ENCODE measurements around the gene MSANTD2.

Gene MSANTD2

DNA sequence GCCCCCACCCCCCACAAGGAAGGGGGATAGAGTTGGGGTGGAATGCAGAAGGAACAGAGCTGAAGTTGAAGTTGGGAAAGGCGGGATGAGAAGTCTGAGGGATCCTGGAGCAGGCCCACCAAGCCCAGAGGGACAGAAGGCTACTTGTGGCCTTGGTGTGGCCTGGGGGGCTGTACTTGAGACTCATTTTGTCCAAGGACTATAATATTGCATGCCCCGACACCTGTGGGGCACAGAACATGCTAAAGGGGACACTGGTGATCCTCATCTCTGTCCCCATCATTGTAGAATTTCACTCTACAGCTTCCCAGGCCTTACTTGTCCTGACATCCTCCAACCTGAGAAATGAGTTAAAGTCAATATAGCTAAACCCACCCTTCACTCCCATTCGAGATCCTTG lies 39.4 kb downstream of the MSANTD2 start:
- Histone ChIP-seq H3K27me3 (ENCODE audit: insufficient read depth, low read length) (peaks cover 13% of the 10 kb centered on the region; the same call in 1 of the 2 replicates), H3K27ac (ENCODE audit: low read depth, low read length) (no peak overlapping the region), H3K79me2 (ENCODE audit: control insufficient read depth, insufficient read depth, low read length, unreplicated experiment) (no peaks in the 10 kb centered on the region), H2AFZ (ENCODE audit: low read length, unreplicated experiment) (no peak overlapping the region), H3K36me3 (ENCODE audit: insufficient read depth, low read length) (no peaks in the 10 kb centered on the region), H3K4me1 (ENCODE audit: control insufficient read depth, insufficient read depth, low read length, unreplicated experiment) (no peaks in the 10 kb centered on the region), H3K4me3 (ENCODE audit: low read depth, low read length) (no peak overlapping the region)

DNA sequence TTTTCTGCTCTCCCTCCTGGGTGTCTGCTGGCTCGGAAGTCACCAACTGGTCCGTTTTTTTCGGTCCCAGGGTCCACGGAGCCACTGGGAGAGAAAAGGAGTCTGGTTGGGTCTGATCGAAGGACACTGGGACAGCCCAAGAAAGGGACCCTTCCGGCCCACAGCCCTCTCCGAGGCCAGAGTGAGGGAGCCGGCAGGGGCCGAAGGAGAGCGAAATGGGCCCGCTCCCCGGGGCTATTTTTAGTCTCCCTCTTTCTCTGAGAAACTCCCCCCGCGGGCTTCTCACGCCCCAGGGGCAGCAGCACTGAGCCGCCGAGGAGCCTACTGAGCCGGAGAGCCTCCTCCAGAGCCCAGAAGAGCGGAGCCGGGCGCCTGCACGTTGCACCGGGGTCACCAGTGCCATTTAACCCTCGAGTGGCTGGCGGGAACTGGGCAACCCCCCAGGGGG lies 40.0 kb downstream of the MSANTD2 start:
- no peaks in the 10 kb centered on the region for H3K36me3 ChIP-seq (ENCODE audit: insufficient read depth, low read length)
- no peak overlapping the region for H3K4me3 ChIP-seq (ENCODE audit: low read depth, low read length)
- H3K79me2 ChIP-seq (ENCODE audit: control insufficient read depth, insufficient read depth, low read length, unreplicated experiment) = no peaks in the 10 kb centered on the region
- H3K27me3 ChIP-seq (ENCODE audit: insufficient read depth, low read length) = peaks cover 13% of the 10 kb centered on the region; the same call in 1 of the 2 replicates
- H2AFZ ChIP-seq (ENCODE audit: low read length, unreplicated experiment) = no peak overlapping the region
- H3K27ac ChIP-seq (ENCODE audit: low read depth, low read length) = no peak overlapping the region
- no peaks in the 10 kb centered on the region for H3K4me1 ChIP-seq (ENCODE audit: control insufficient read depth, insufficient read depth, low read length, unreplicated experiment)

DNA sequence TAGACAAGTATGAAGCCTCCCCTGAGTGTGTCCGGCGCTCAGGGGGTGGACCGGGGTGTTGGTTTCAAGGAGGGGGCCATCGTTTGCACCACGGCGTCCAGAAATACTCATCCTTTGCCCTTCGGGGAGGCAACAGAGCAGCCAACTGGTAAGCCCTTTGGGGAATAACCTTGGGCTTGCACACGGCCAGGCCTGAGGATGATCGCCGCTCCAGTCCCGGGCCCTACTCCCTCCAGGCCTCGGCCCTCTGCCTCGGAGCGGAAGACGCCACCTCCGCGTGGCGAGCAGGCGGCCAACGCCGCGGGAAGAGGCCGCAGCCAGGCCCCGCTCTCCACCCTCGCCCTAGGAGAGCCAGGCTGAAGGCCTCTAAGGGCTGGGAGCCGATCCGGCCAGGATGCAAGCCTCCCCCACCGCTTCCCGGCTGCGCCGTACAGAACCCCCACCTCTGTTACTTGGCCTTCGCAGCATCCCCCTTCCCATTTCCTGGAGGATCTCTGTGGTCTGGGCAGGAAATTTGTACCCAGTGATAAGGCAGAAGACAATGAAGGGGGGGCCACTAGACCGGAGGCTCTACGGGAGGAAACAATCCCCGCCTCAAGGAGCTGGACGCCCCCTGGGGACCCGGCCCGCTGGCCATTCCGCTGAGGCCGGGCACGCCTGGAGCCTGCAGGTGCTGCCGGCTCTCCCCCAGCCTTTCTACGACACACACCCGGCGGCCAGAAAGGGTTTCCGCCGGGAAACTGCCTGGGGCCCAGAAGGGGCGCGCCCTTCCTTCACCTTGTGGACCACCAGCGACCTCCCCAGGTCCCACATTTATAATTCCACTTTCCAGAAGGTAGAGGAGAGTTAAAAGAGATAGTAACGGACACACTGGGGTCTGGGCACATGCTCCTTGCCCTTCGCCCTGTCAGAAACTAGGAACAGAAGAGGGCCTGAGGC lies 40.7 kb downstream of the MSANTD2 start:
- peaks cover 5% of the 10 kb centered on the region for H3K4me1 ChIP-seq (ENCODE audit: control insufficient read depth, insufficient read depth, low read length, unreplicated experiment)
- peaks cover 13% of the 10 kb centered on the region; the same call in 1 of the 2 replicates for H3K27me3 ChIP-seq (ENCODE audit: insufficient read depth, low read length)
- H3K36me3 ChIP-seq (ENCODE audit: insufficient read depth, low read length) = no peaks in the 10 kb centered on the region
- H3K27ac ChIP-seq (ENCODE audit: low read depth, low read length) = no peak overlapping the region
- H2AFZ ChIP-seq (ENCODE audit: low read length, unreplicated experiment) = no peak overlapping the region
- no peaks in the 10 kb centered on the region for H3K79me2 ChIP-seq (ENCODE audit: control insufficient read depth, insufficient read depth, low read length, unreplicated experiment)
- H3K4me3 ChIP-seq (ENCODE audit: low read depth, low read length) = peak overlapping the region; percentile 61

DNA sequence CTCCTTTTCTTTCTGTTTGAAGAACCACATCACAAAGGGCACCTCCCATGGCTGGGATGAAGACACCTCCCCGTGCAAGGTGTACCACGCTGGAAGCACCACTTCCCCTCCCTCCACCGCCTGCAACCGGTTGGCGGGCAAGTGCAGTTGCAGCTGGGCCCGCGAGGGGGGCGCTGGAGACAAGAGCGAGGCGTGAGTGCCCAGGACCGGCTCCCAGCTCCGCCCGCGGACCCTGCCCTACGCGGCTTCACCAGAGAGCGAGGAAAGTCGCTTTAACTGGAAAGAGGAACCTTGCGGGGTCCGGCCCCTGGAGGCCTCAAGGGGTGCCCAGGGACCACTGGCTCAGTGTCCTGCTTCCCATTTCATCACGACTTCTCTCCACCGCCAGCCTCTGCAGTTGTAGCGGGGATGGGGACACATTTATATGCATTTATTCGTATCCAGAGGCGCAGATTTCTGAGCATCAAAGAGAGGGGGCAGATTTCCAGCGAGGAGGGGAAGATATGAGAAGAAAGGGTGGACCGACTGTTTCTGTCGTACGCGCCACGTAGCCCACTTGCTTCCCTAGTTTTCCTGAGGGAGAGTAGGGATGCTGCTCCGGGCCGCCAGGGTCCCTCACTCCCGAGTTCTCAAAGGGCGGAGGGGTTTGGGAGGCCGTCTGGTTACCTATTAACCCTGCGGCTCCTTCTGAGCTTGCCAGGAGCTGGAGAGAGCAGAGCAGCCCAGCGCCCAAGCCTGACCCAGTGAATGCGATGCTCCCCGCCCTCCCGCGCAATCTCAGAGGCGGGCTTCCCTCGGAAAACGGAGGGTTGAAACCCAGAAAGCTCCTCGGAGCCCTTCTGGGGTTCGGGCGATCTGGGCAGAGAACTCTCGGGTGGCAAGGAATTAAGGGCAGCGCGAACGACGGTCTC lies 41.6 kb downstream of the MSANTD2 start:
- H3K4me3 ChIP-seq (ENCODE audit: low read depth, low read length) = peak overlapping the region; percentile 61
- peaks cover 15% of the 10 kb centered on the region for H3K4me1 ChIP-seq (ENCODE audit: control insufficient read depth, insufficient read depth, low read length, unreplicated experiment)
- no peak overlapping the region for H3K27ac ChIP-seq (ENCODE audit: low read depth, low read length)
- peaks cover 13% of the 10 kb centered on the region; the same call in 1 of the 2 replicates for H3K27me3 ChIP-seq (ENCODE audit: insufficient read depth, low read length)
- peak overlapping the region; percentile 66 for H2AFZ ChIP-seq (ENCODE audit: low read length, unreplicated experiment)
- no peaks in the 10 kb centered on the region for H3K79me2 ChIP-seq (ENCODE audit: control insufficient read depth, insufficient read depth, low read length, unreplicated experiment)
- no peaks in the 10 kb centered on the region for H3K36me3 ChIP-seq (ENCODE audit: insufficient read depth, low read length)

DNA sequence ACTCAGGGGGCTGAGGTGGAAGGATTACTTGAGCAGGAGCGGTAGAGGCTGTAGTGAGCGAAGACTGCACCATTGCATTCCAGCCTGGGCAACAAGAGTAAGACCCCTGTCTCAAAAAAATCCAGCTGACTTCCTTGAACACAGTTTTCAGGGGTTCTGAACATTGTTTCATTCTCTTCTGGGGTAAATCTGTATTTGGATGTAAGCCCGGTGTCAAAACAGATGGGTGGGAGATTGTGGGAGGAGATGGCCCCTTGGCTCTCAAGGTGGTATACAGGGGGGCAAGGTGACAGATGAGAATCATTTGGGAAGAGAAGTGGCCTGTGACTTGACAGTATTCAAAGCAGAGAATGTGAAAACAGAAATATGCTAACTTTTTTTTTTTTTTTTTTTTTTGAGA lies 42.9 kb downstream of the MSANTD2 start:
- peaks cover 10% of the 10 kb centered on the region; the same call in 1 of the 2 replicates for H3K27me3 ChIP-seq (ENCODE audit: insufficient read depth, low read length)
- H3K4me1 ChIP-seq (ENCODE audit: control insufficient read depth, insufficient read depth, low read length, unreplicated experiment) = peaks cover 18% of the 10 kb centered on the region
- no peak overlapping the region for H3K27ac ChIP-seq (ENCODE audit: low read depth, low read length)
- no peak overlapping the region for H2AFZ ChIP-seq (ENCODE audit: low read length, unreplicated experiment)
- H3K36me3 ChIP-seq (ENCODE audit: insufficient read depth, low read length) = no peaks in the 10 kb centered on the region
- no peak overlapping the region for H3K4me3 ChIP-seq (ENCODE audit: low read depth, low read length)
- no peaks in the 10 kb centered on the region for H3K79me2 ChIP-seq (ENCODE audit: control insufficient read depth, insufficient read depth, low read length, unreplicated experiment)

DNA sequence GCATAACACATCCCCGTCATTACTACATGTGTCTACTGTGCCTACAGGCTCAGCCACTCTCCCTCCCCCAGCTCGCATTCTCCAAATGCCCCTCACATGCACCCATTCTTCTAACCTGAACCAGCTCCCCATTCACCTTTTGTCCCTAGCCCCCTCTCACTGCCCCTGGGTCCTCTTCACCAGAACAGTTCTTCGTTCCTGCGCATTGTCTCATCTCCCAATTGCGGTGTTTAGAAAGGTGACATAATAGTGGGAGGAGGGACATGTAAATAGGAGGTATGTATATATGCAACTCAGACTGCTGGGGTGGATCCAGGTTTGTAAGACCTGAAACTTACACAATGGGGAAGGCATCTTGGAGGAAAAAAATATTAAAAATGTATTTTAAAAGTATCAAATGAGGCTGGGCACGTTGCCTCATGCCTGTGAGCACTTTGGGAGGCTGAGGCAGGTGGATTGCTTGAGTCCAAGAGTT lies 43.4 kb downstream of the MSANTD2 start:
- Histone ChIP-seq H3K27me3 (ENCODE audit: insufficient read depth, low read length) (peaks cover 6% of the 10 kb centered on the region; the same call in 1 of the 2 replicates), H3K27ac (ENCODE audit: low read depth, low read length) (no peak overlapping the region), H2AFZ (ENCODE audit: low read length, unreplicated experiment) (no peak overlapping the region), H3K4me3 (ENCODE audit: low read depth, low read length) (no peak overlapping the region), H3K79me2 (ENCODE audit: control insufficient read depth, insufficient read depth, low read length, unreplicated experiment) (no peaks in the 10 kb centered on the region), H3K36me3 (ENCODE audit: insufficient read depth, low read length) (no peaks in the 10 kb centered on the region), H3K4me1 (ENCODE audit: control insufficient read depth, insufficient read depth, low read length, unreplicated experiment) (peaks cover 18% of the 10 kb centered on the region)

DNA sequence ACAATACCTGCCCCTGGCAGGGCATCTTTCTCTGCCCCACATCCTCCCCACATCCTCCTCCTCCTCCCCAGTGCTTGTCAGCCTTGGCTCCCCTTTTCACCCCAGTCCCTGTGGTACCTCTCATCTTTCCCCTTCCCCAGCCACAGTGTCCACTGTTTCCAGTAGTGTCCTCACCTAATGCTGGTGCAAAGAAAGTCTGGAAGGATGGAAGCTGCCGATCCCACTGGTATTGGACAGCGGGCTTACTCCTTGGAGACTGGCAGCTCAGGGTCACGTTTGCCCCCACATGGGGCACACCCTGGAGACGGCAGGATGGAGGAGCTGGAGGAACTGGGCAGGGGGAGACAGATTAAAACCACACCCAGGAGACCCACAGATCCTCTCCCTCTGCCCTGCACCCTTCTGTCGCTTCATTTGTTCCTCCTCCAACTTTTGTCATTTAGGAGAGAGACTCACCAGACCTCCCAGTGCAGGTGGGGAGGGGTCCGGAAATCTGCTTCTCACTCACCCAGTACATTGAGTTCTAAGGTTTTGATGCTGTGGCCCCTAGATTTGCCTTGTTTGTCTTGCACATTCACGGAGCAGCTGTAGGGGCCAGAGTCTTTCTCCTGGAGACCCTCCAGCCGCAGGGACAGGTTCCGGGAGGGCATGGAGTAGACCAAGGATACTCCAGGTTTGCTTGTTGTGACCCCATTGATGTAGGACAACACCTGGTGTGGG lies 44.0 kb downstream of the MSANTD2 start:
- Histone ChIP-seq H3K36me3 (ENCODE audit: insufficient read depth, low read length) (no peaks in the 10 kb centered on the region), H2AFZ (ENCODE audit: low read length, unreplicated experiment) (no peak overlapping the region), H3K27ac (ENCODE audit: low read depth, low read length) (no peak overlapping the region), H3K27me3 (ENCODE audit: insufficient read depth, low read length) (0 out of 2 replicates have a peak, but pooled peaks cover 4% of the 10 kb centered on the region), H3K4me3 (ENCODE audit: low read depth, low read length) (no peak overlapping the region), H3K4me1 (ENCODE audit: control insufficient read depth, insufficient read depth, low read length, unreplicated experiment) (peaks cover 18% of the 10 kb centered on the region), H3K79me2 (ENCODE audit: control insufficient read depth, insufficient read depth, low read length, unreplicated experiment) (no peaks in the 10 kb centered on the region)

DNA sequence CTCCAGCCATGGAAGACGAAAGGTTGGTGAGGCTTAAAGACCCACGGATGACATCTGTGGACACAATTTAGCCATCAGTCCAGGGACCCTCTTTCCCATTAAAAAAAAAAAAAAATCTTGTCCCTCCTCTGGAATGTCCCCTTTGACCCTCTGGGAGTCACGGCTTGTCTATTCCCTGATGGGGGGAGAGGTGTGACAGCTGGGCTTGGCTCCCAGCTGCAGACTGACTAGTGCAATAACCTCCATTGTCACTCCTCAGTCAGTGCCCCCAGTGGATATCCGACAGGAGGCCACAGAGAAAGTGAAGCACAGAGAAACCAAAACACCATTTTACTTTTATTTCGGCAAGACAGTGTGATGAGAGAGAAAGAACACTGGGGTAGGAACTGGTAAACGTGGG lies 45.5 kb downstream of the MSANTD2 start:
- Histone ChIP-seq H3K79me2 (ENCODE audit: control insufficient read depth, insufficient read depth, low read length, unreplicated experiment) (no peaks in the 10 kb centered on the region), H3K27ac (ENCODE audit: low read depth, low read length) (no peak overlapping the region), H3K36me3 (ENCODE audit: insufficient read depth, low read length) (no peaks in the 10 kb centered on the region), H2AFZ (ENCODE audit: low read length, unreplicated experiment) (no peak overlapping the region), H3K4me3 (ENCODE audit: low read depth, low read length) (no peak overlapping the region), H3K4me1 (ENCODE audit: control insufficient read depth, insufficient read depth, low read length, unreplicated experiment) (peaks cover 18% of the 10 kb centered on the region), H3K27me3 (ENCODE audit: insufficient read depth, low read length) (0 out of 2 replicates have a peak, but pooled peaks cover 2% of the 10 kb centered on the region)

DNA sequence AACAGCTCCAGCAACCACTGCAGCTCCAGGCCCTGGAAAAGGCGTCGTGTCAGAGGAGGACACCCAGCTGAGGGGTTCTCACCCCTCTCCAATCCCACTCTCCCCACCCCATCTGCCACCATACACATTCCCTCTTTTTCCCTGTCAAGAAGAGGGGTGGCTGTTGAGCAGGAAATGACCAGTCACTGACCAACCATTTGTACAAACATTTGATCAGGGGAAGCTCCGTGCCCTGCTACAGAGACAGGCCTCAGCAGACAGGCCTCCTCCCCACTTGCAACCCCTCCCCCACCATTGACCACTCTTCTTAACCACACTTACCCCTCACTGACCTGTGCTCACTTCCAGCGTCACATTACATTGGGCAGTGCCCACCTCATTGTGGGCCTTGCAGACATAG lies 45.9 kb downstream of the MSANTD2 start:
- Histone ChIP-seq H3K4me1 (ENCODE audit: control insufficient read depth, insufficient read depth, low read length, unreplicated experiment) (peaks cover 19% of the 10 kb centered on the region), H2AFZ (ENCODE audit: low read length, unreplicated experiment) (no peak overlapping the region), H3K79me2 (ENCODE audit: control insufficient read depth, insufficient read depth, low read length, unreplicated experiment) (no peaks in the 10 kb centered on the region), H3K27ac (ENCODE audit: low read depth, low read length) (no peak overlapping the region), H3K4me3 (ENCODE audit: low read depth, low read length) (no peak overlapping the region), H3K36me3 (ENCODE audit: insufficient read depth, low read length) (no peaks in the 10 kb centered on the region), H3K27me3 (ENCODE audit: insufficient read depth, low read length) (no peaks in the 10 kb centered on the region)

DNA sequence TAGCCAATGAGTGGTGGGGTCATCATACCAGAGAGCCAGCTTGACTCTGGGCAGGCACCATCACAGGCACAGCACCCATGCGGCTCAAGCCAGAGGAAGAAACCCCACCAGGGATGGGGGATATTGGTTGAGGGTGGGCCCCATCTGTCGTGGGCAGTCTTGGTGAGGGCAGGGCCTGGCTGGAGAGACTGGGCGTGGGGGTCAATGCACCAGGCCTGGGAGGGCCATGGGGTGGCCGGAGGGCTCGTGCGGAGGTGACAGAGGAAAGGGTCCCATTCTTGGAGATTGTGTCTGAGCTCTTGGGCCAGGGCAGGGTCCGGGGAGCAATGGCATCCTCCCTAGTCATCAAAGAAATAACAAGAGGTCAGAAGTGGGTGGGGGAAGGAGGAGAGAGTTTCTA lies 46.6 kb downstream of the MSANTD2 start:
- Histone ChIP-seq H3K79me2 (ENCODE audit: control insufficient read depth, insufficient read depth, low read length, unreplicated experiment) (no peaks in the 10 kb centered on the region), H3K36me3 (ENCODE audit: insufficient read depth, low read length) (no peaks in the 10 kb centered on the region), H2AFZ (ENCODE audit: low read length, unreplicated experiment) (no peak overlapping the region), H3K27ac (ENCODE audit: low read depth, low read length) (no peak overlapping the region), H3K4me1 (ENCODE audit: control insufficient read depth, insufficient read depth, low read length, unreplicated experiment) (peaks cover 26% of the 10 kb centered on the region), H3K27me3 (ENCODE audit: insufficient read depth, low read length) (no peaks in the 10 kb centered on the region), H3K4me3 (ENCODE audit: low read depth, low read length) (no peak overlapping the region)

Data from ACC112 (cell line).